PC-3 (cell line): ENCODE data around the gene MDM4. TPM values are rescaled to one million over a fixed set of nuclear protein-coding genes. Genes with fewer than 3 reads are reported as not detected.

ENCODE experiments used
- ATAC-seq: fragments of 200-7000 bp; cut with Tn5 transposase; 2 replicates; pipeline ENCODE4 v1.9.1; 2020; ENCODE audit warnings: mild to moderate bottlenecking, moderate library complexity
- BruUV-seq: library from RNA; stranded (reverse); fragments of 400-500 nt; replicated peaks from 2 replicates; lab custom pipeline; 2021; lab: Mats Ljungman, UMichigan
- CTCF ChIA-PET: fragments of 300-600 bp; sonication (Branson Sonifier 250); formaldehyde crosslinking; loops from one replicate; lab custom pipeline; 2022; ENCODE audit warnings: antibody characterized with exemption; lab: Charles Lee
- POLR2A ChIA-PET: fragments of 300-600 bp; sonication (Branson Sonifier 250); formaldehyde crosslinking; loops from one replicate; lab custom pipeline; 2022; ENCODE audit warnings: antibody characterized with exemption; ENCODE audit not compliant: unreplicated experiment; lab: Charles Lee
- DNase-seq: peaks from one replicate; pipeline ENCODE4 v3.0.0-alpha.2; 2015
- H2AFZ ChIP-seq: fragments of 300-600 bp; sonication (generic); 2 replicates; pipeline ENCODE4 v1.6.0; 2016; ENCODE audit warnings: antibody characterized with exemption, low read length
- H3F3A ChIP-seq: fragments of 300-600 bp; sonication (generic); one replicate; pipeline ENCODE4 v1.6.0; 2017; ENCODE audit warnings: antibody characterized with exemption, low read length, control low read depth, mild to moderate bottlenecking; ENCODE audit not compliant: unreplicated experiment
- H3K27ac ChIP-seq: fragments of 300-600 bp; sonication (generic); 2 replicates; pipeline ENCODE4 v1.5.1; 2016; ENCODE audit warnings: mild to moderate bottlenecking, low read length
- H3K27me3 ChIP-seq: fragments of 300-600 bp; sonication (generic); 2 replicates; pipeline ENCODE4 v1.6.1; 2016; ENCODE audit warnings: low read length, mixed read lengths
- H3K36me3 ChIP-seq: fragments of 300-600 bp; sonication (generic); 2 replicates; pipeline ENCODE4 v1.6.1; 2016; ENCODE audit warnings: low read depth, mixed run types, low read length, mixed read lengths
- H3K4me1 ChIP-seq: fragments of 300-600 bp; sonication (generic); 2 replicates; pipeline ENCODE4 v1.5.1; 2016; ENCODE audit warnings: low read length; ENCODE audit not compliant: insufficient read depth
- H3K4me2 ChIP-seq: fragments of 300-600 bp; sonication (generic); 2 replicates; pipeline ENCODE4 v1.6.0; 2016; ENCODE audit warnings: low read length
- H3K4me3 ChIP-seq: fragments of 300-600 bp; sonication (generic); 2 replicates; pipeline ENCODE4 v1.5.1; 2016; ENCODE audit warnings: mild to moderate bottlenecking, low read length, mixed read lengths
- H3K79me2 ChIP-seq: fragments of 300-600 bp; sonication (generic); 2 replicates; pipeline ENCODE4 v1.6.1; 2017; ENCODE audit warnings: low read length, mixed read lengths
- H3K9ac ChIP-seq: fragments of 300-600 bp; sonication (generic); 2 replicates; pipeline ENCODE4 v1.6.0; 2016; ENCODE audit warnings: mild to moderate bottlenecking, low read length
- H3K9me2 ChIP-seq: fragments of 300-600 bp; sonication (generic); replicated peaks from 2 replicates; pipeline ENCODE4 v1.6.1; 2016; ENCODE audit warnings: mixed run types, low read length, mixed read lengths
- H3K9me3 ChIP-seq: fragments of 300-600 bp; sonication (generic); 2 replicates; pipeline ENCODE4 v1.6.1; 2016; ENCODE audit warnings: low read length, mixed read lengths
- H4K20me1 ChIP-seq: fragments of 300-600 bp; sonication (generic); 2 replicates; pipeline ENCODE4 v1.6.1; 2016; ENCODE audit warnings: low read length, mixed read lengths
- CTCF ChIP-seq: fragments of 300-600 bp; sonication (generic); conservative IDR thresholded peaks from 2 replicates; pipeline ENCODE4 v1.5.1; 2017; ENCODE audit warnings: antibody characterized with exemption, low read depth, mild to moderate bottlenecking, low read length
- EZH2 ChIP-seq: fragments of 300-600 bp; sonication (generic); IDR thresholded peaks from one replicate; pipeline ENCODE4 v1.6.1; 2017; ENCODE audit warnings: antibody characterized with exemption, mild to moderate bottlenecking, low read length; ENCODE audit not compliant: unreplicated experiment
- EZH2phosphoT487 ChIP-seq: fragments of 300-600 bp; sonication (generic); IDR thresholded peaks from 2 replicates; pipeline ENCODE4 v1.6.1; 2018; ENCODE audit warnings: mild to moderate bottlenecking, antibody characterized with exemption, low read length, borderline replicate concordance
- intact Hi-C: fragments of 100-400 bp; cut with micrococcal nuclease; formaldehyde crosslinking; loops from 2 replicates; pipeline ENCODE4 v1.9.0; 2023
- total RNA-seq: library from RNA; depleted of rRNA; stranded (reverse); fragments of >200 nt; gene quantifications from 2 replicates; pipeline ENCODE4 v1.2.3, GENCODE V29; 2014

The MDM4 gene
- total RNA-seq, 1 experiment from 2014 or later: 36.3 TPM

GRCh38 chr1:204571128-204571527 is 54.9 kb downstream of the MDM4 start:
- Histone ChIP-seq H3K36me3 (peaks cover 6% of the 10 kb centered on the region), H3K9me3 (peaks cover 5% of the 10 kb centered on the region), H3K4me1 (peaks cover 69% of the 10 kb centered on the region), H4K20me1 (no peaks in the 10 kb centered on the region), H3K9ac (peak overlapping the region; percentile 23), H3K79me2 (no peaks in the 10 kb centered on the region), H3K27me3 (no peaks in the 10 kb centered on the region), H3K4me2 (peak overlapping the region; percentile 43), H2AFZ (no peak overlapping the region), H3F3A (peaks cover 24% of the 10 kb centered on the region), H3K4me3 (0 out of 2 replicates have a peak overlapping the region, but pooled peaks have one; percentile 7), H3K27ac (peak overlapping the region; percentile 89), H3K9me2 (no peaks in the 10 kb centered on the region)
- intact Hi-C loops: loop anchor here (5.0 to 10.0 kb wide), 2 partner anchors 134 to 176 kb away; no protein-coding TSS in a partner anchor
- BruUV-seq: no TSS peak
- TF ChIP-seq EZH2: no peak
- TF ChIP-seq CTCF: no peak
- TF ChIP-seq EZH2phosphoT487: no peak
- no peak for ATAC-seq
- no peak for DNase-seq
- ChIA-PET POLR2A (no interaction called here), CTCF (interaction anchor here (0.7 kb wide), 1 partner anchor 234 kb away, joined by 4 read pairs; no protein-coding TSS in a partner anchor)

DNA sequence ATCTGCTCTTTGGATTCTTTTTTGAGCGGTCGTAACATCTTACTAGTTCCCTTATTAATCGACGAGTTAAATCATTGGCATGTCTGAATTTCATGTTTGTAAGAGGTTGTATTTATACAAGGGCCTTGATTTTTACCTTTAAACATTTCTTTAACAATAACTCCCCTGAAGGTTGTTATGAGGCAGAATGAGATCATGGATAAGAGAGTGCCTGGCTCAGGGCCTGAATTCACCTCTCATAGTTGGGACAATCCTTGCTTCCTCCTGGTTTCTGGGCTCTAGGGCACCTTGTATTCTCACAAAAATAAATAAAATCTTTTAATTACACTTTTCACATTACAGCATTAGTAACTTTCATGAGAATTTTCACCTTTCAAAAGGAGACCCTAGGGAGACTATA is 55.4 kb downstream of the MDM4 start:
- Histone ChIP-seq H3K27ac (peak overlapping the region; percentile 89), H3K4me2 (peak overlapping the region; percentile 47), H3K36me3 (peaks cover 6% of the 10 kb centered on the region), H3K4me3 (no peak overlapping the region), H3K27me3 (no peaks in the 10 kb centered on the region), H2AFZ (no peak overlapping the region), H3K9me2 (no peaks in the 10 kb centered on the region), H4K20me1 (no peaks in the 10 kb centered on the region), H3F3A (peaks cover 24% of the 10 kb centered on the region), H3K9ac (peak overlapping the region; percentile 68), H3K79me2 (no peaks in the 10 kb centered on the region), H3K9me3 (peaks cover 5% of the 10 kb centered on the region), H3K4me1 (peaks cover 66% of the 10 kb centered on the region)
- ChIA-PET POLR2A (no interaction called here), CTCF (interaction anchor here (0.7 kb wide), 1 partner anchor 233 kb away, joined by 4 read pairs; no protein-coding TSS in a partner anchor)
- intact Hi-C loops: loop anchor here (5.0 to 10.0 kb wide), 2 partner anchors 133 to 176 kb away; no protein-coding TSS in a partner anchor
- ATAC-seq: peak; percentile 21
- peak; percentile 91 for DNase-seq
- TF ChIP-seq CTCF (no peak), EZH2phosphoT487 (no peak), EZH2 (no peak)
- BruUV-seq: no TSS peak
